Suppressor macrophage (primary cell): ENCODE data around the gene SCIN.

Experiments used
- DNase-seq, 4 experiments: peaks; one replicate each; pipeline ENCODE4 v3.0.0-alpha.2; 2020 to 2022

The SCIN gene

GRCh38 chr7:12569673-12570072 lies 847 bp upstream of the SCIN start:
- DNase-seq: no peak

- DNase-seq: no peak
Observed at GRCh38 chr7:12570168-12570533, 369 bp upstream of the SCIN start.

- no peak for DNase-seq
Observed at GRCh38 chr7:12571691-12572090, 1.2 kb downstream of the SCIN start.

DNA sequence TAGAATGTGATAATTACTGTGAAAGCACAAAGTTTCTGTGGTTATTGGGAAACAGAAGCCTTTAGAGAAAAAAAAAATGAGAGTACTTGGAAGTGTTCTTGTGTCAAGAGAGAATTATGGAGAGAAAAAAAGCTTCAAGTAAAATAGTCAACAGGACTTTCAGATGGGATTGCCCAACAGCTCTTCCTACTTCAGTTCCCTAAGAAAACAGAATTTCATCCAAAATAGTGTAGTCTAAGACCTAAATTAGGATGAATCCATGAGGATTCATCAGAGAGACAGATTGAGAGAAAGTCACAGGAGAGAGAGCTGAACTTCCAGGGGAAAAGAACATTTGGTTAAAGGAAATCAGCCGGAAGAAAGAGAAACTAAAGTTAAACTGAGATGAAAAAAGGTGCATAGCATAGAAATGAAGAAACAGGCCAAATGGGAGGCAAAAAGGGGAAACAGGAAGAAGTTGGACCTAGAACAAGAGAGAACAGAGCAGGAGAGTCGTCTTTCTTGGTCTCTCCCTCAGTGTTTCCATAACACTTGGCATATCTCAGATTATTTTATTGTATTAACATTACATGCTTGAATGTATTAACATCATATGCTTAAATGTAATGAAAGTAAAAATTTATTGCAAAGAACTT lies 2.5 kb downstream of the SCIN start:
- DNase-seq: peak in 3 of 4 experiments; percentile 13 to 45 (median 33)

GRCh38 chr7:12573885-12574284 lies 3.4 kb downstream of the SCIN start:
- no peak for DNase-seq

GRCh38 chr7:12578930-12579640 lies 8.6 kb downstream of the SCIN start:
- DNase-seq: no peak

DNA sequence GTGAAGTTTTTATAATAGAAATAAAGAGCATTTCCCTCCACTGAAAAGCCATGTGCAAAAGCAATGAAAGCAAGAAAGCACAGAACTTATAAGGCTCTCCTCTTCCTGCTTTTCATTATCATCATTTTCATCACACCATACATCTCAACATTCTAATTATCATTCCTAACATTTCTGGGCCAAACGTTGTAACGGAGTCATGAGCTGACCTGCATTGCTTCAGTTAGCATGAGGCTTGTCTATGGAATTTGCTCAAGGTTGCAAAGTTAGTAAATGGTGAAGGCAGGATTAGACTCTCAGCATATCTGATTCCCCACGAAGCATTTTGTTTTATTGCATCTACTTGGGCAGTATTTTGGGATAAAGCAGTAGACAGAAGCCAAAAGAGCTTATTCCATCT lies 11.4 kb downstream of the SCIN start:
- no peak for DNase-seq

GRCh38 chr7:12582362-12582761 lies 11.8 kb downstream of the SCIN start:
- no peak for DNase-seq

DNA sequence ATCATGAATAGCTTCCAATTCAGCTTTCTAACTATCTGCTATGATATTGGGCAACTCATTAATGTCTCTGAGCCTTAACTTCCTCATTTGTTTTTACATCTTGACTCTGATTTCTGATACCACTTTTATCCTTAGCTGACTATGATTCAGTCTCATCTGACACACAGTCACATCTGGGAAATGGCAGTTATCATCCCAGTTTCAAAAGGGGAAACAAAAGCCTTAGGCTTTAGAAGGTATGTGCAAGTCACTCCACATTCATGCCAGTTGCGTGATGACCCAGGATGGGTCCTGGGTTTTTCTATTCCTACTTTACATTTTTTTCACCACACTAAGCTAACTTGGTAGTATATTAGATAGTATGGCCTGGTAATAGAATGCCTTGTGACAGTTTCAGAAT lies 12.7 kb downstream of the SCIN start:
- DNase-seq: peak; percentile 72 to 96 (median 84)

- DNase-seq: no peak
Observed at GRCh38 chr7:12583922-12584321, 13.4 kb downstream of the SCIN start.

DNA sequence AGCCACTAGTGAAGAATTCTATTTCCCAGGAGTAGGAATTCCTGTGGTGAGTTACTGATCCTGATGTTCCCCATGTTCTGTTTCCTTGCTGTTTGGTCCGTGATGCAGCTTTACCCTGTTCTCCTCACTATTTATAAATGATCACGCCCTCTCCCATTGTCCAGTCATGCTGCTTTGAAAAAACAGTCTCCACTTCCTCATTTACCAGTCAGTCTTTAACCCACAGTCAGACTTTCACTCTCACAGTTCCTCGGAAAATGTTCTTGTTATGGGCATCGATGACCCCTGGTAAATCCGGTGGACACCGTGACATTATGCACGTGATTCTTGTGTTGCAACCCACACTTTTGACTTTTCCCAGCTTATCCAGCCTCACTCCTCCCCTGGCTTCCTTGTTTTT lies 14.4 kb downstream of the SCIN start:
- DNase-seq: peak; percentile 86 to 97 (median 90)

- DNase-seq: peak in 3 of 4 experiments; percentile 18 to 70 (median 68)
Observed at GRCh38 chr7:12586271-12586670, 15.8 kb downstream of the SCIN start.

DNA sequence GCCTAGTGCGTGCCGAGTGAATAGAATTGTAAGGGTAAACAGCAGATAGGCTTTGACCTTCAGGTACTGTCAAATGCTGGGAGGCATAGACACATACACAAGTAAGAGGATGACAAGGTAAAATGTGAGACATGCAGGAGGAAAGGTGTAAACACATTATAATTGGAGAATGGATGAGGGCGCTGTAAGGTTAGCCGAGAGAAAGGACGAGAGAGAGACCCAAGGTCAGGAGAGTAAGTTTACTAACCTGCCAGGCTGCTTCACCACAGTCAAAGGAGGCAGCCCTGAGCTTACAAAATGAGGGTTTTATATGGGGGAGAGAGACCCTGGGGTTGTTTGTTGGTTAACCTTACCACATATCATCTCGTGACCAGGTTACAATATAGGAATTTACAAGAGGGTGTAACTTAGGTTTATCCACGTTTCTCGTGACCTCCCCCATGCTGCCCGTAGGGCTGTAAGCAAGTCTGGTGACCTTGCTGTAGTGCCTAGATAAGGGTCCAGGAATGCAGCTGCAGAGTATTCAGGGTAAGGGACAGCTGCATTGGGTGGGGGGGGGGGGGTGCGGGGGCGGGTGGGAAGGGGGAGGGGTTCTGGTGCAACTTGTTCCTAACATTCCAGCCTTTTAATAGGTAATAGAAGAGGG lies 17.9 kb downstream of the SCIN start:
- no peak for DNase-seq

DNA sequence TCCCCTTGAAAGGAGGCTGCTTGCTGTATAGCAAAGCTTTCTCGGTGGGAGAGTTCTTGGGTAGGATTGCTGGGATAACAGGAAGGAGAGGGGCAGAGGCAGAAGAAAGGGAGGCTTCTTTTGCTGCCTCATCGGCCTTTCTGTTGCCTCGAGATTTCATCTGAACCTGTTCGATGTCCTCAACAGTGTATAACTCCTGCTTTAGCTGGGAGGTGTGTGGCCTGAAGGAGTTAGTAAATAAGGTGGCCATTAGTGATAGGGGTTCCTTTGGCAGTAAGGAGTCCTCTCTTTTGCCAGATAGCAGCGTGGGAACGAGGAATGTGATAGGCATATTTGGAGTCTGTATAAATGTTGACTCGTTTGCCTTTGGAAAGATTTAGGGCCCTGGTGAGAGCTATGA lies 20.0 kb downstream of the SCIN start:
- no peak for DNase-seq

DNA sequence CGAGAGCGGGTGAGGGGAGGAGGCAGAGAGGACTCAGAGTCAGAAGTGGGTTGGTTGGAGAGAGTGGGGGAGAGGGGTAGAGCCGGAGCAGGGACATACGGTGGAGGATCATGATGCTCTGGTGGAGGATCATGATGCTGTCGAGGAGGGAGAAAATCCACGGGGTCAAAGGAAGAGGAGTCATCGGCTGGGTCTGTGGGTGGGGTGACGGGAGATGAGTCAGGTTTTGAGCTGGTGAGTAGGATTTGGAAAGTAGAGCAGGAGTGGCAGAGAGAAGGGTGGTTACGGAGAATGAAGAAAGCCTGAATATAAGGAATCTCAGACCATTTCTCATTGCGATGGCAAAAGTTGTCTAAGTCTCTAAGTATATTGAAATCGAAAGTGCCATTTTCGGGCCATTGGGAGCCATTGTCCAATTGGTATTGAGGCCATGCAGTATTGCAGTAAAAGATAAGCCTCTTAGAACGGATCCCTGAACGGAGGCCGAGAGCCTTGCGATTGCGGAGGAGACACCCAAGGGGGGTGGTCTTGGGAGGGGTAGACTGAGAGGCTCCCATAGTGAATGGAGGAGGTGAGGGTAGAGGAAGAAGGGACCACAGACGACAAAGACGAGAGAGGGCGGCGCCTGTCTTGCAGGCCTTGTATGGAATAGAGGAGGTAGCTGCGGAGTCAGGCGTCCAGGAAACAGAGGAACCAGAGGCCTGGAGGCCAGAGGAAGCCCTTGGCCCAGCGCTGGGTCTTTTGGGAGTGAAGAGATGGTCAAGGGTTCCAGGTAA lies 23.8 kb downstream of the SCIN start:
- peak; percentile 20 to 60 (median 57) for DNase-seq

DNA sequence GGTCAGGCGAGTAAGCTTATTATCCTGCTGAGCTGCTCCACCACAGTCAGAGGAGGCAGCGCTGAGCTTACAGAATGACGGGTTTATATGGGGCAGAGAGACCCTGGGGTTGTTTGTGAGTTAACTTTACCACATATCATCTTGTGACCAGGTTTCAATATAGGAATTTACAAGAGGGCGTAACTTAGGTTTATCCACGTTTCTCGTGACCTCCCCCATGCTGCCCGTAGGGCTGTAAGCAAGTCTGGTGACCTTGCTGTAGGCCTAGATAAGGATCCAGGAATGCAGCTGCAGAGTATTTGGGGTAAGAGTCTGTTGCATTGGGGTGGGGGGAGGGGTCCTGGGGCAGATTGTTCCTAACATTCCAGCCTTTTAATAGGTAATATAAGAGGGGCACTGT lies 24.6 kb downstream of the SCIN start:
- no peak for DNase-seq

DNA sequence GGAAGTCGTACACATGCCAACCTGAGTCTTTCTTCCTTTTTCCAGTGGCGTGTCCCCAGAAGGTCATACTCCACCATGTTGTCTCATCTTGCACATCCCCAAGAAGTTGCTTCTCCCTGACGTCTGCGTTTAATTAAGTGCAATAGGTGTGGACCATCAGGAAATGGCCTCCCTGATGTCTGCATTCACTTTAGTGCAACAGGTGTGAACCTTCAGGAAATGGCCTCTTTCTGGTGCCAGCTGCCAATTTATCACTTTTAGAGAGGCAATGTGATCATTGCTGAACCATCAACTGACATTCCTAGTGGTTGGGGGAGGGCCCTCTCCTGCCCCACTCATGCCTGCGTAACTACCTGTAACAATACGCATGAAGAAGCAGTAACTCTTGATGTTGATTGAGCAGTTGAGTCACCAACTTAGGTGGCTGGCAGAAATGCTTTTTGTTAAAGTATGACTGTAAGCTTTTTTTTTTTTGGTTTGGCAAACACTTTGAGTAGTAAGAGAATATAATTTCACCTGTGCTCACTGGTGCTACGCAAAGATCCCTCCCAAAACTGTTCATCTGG lies 25.8 kb downstream of the SCIN start:
- DNase-seq: no peak

DNA sequence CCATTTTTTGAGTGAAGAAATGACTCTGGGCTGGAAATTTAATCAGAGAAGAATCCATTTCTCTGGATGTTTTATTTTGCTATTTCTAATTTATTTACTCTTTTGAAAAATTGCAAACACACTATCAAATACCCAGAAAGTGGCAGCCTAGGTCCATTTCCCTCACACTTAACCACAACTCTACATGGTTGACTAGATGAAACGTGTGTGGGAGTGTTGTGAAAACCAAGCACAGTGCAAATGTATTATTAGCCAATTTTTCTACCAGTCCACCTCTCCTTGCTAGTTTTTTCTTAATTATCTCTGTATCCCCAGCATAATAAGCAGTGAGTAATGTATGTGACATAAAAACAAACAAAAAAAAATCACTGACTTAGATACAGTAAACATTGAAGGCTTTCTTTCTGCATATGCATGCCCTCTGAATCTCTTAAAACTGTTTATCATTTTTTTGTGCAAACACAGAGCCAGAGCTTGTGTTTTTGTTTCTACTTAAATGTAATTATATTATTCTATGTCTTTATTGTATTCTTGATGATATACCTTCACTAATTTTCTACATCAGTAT lies 30.9 kb downstream of the SCIN start:
- DNase-seq: peak in 3 of 4 experiments; percentile 27 to 52 (median 44)

DNA sequence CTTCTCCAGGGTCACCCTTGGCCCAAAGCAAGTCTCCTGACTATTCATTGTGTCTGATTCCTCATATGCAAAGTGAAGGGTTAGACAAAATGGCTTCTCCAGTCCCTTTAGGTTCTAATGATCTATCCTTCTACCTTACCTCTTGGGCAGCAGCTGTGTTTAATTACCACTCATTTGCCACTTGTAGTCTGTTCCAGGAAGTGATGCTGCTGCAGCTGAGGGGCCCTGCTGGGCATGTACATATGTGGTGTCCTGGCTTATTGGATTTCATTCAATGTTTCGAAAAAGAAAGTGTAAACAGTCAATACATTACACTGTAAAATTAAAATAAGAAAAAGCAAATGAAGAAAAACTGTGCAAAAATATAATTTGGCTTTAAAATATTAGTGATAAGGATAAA lies 36.6 kb downstream of the SCIN start:
- no peak for DNase-seq

DNA sequence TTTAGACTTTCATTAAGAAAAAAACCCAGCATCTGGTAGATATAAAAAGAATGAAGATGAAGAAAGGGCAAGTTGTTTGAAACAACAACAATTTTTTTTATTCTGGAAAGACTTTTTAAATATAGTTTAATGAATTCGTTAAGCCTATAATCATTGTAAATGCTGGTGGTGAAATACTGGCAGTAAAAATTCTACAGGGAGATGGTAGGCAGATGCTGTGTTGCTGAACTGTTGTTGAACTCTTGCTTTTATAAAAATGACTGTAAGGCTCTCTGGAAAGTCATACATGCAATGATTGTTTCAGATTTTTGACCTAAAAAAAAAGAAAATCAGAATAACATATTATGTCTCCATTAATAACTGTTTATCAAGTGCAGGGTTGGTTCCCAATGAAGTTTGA lies 39.0 kb downstream of the SCIN start:
- no peak for DNase-seq

GRCh38 chr7:12610899-12611298 lies 40.4 kb downstream of the SCIN start:
- no peak for DNase-seq

DNA sequence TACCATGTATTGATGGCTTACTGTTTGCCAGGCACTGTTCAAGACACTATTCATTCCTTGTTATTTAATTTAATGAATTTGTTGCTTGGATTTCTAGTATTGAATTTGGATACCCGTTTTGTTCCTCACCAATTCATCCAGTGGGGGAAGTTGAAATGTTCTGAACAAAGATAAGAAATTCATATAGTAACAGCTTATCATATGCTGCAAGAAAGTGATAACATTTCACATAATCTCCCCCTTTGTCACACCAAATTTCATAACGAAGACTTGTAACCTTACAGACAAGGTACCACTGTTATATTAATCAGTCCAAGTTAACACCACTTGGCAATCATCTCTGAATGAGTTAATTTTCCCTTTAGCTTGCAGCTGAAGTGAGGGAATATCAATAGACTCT lies 42.1 kb downstream of the SCIN start:
- no peak for DNase-seq
